HepG2 (cell line): ENCODE data around the gene EEFSEC. TPM values are rescaled to one million over a fixed set of nuclear protein-coding genes. Genes with fewer than 3 reads are reported as not detected.

Experiments used
- ATAC-seq: fragments of 200-7000 bp; cut with Tn5 transposase; 3 replicates; pipeline ENCODE4 v1.9.1; 2020; ENCODE audit warnings: mild to moderate bottlenecking, moderate library complexity
- BruUV-seq: library from RNA; stranded (reverse); fragments of 400-500 nt; replicated peaks from 2 replicates; lab custom pipeline; 2021; lab: Mats Ljungman, UMichigan
- CTCF ChIA-PET: fragments of 300-600 bp; formaldehyde crosslinking; extraction: SDS; loops from one replicate; lab custom pipeline; 2021; ENCODE audit warnings: low total read pairs, inconsistent platforms, low intra/inter-chr PET ratio; lab: Yijun Ruan, JAX
- POLR2A ChIA-PET: fragments of 350-600 bp; sonication (Branson Sonifier 250); formaldehyde crosslinking; loops from one replicate; lab custom pipeline; 2020; ENCODE audit warnings: antibody characterized with exemption, inconsistent platforms; lab: Yijun Ruan, JAX
- DNase-seq: peaks from one replicate; pipeline ENCODE4 v3.0.0-alpha.2; 2015; ENCODE audit warnings: low spot score
- FAIRE-seq: peaks from 3 replicates; lab custom pipeline; 2011; peaks lifted over from hg19 to GRCh38; lab: Jason Lieb, UNC
- H2AFZ ChIP-seq: one replicate; pipeline ENCODE4 v1.6.1; 2011; ENCODE audit warnings: low read length, inconsistent platforms
- H3K27ac ChIP-seq: fragments of 300-600 bp; 3 replicates; pipeline ENCODE4 v1.8.0; 2011; ENCODE audit warnings: mixed run types, mild to moderate bottlenecking, mixed read lengths, low read length, inconsistent platforms; ENCODE audit not compliant: insufficient read depth; ENCODE audit errors: extremely low read length
- H3K27me3 ChIP-seq, 2 experiments: fragments of 200-600 bp in 1 of 2; 2 replicates in 1 of 2; 3 replicates in 1 of 2; pipeline versions ENCODE4 v1.6.0 to v1.8.0; 2011; ENCODE audit warnings: low read length in 2 of 2, mild to moderate bottlenecking in 2 of 2, moderate library complexity in 2 of 2, inconsistent platforms in 1 of 2; ENCODE audit not compliant: insufficient read depth in 2 of 2, control insufficient read depth in 1 of 2
- H3K36me3 ChIP-seq, 2 experiments: fragments of 200-600 bp in 1 of 2; replicated peaks in 1 of 2; 2 replicates in 1 of 2; 3 replicates in 1 of 2; pipeline versions ENCODE4 v1.5.1 to v1.8.0; 2011; ENCODE audit warnings: low read length in 2 of 2, inconsistent platforms in 1 of 2; ENCODE audit not compliant: insufficient read depth in 2 of 2, control insufficient read depth in 1 of 2
- H3K4me1 ChIP-seq: 2 replicates; pipeline ENCODE4 v1.5.1; 2012; ENCODE audit warnings: low read length, inconsistent platforms; ENCODE audit not compliant: insufficient read depth
- H3K4me2 ChIP-seq: 2 replicates; pipeline ENCODE4 v1.6.0; 2011; ENCODE audit warnings: low read depth, low read length, inconsistent platforms
- H3K4me3 ChIP-seq, 3 experiments: fragments of 200-600 bp in 1 of 3; sonication (generic), shearing (Covaris generic) in 1 of 3; replicated peaks in 1 of 3; 2 replicates each; pipeline ENCODE4 v1.5.1; 2011 to 2016; ENCODE audit warnings: low read length in 3 of 3, inconsistent platforms in 2 of 3, low read depth in 2 of 3, mild to moderate bottlenecking in 2 of 3, control low read depth in 1 of 3, mixed read lengths in 1 of 3; ENCODE audit not compliant: insufficient read depth in 1 of 3
- H3K79me2 ChIP-seq: one replicate; pipeline ENCODE4 v1.6.1; 2011; ENCODE audit warnings: low read length, inconsistent platforms; ENCODE audit not compliant: insufficient read depth
- H3K9ac ChIP-seq: 2 replicates; pipeline ENCODE4 v1.6.0; 2011; ENCODE audit warnings: mild to moderate bottlenecking, low read depth, low read length, inconsistent platforms; ENCODE audit not compliant: insufficient read depth
- H3K9me3 ChIP-seq: 2 replicates; pipeline ENCODE4 v1.5.1; 2012; ENCODE audit warnings: mild to moderate bottlenecking, low read length
- H4K20me1 ChIP-seq: 2 replicates; pipeline ENCODE4 v1.6.0; 2011; ENCODE audit warnings: inconsistent platforms, mild to moderate bottlenecking, low read length, moderate library complexity; ENCODE audit not compliant: insufficient read depth
- KDM5B ChIP-seq: sonication (generic); formaldehyde crosslinking; IDR thresholded peaks from 2 replicates; pipeline ENCODE4 v1.4.0; 2020; ENCODE audit warnings: missing genetic modification reagents, mild to moderate bottlenecking, borderline replicate concordance
- RARA ChIP-seq: IDR thresholded peaks from 2 replicates; pipeline ENCODE4 v1.6.1; 2016; ENCODE audit warnings: missing genetic modification reagents, missing compliant biosample characterization
- U2AF1 ChIP-seq: fragments of 200-400 bp; formaldehyde crosslinking; optimal IDR thresholded peaks from 2 replicates; pipeline ENCODE3; 2017; ENCODE audit warnings: mild to moderate bottlenecking, low read depth, low read length
- ZBTB20 ChIP-seq: sonication (generic); formaldehyde crosslinking; IDR thresholded peaks from 2 replicates; pipeline ENCODE4 v1.8.1; 2023; ENCODE audit warnings: missing genetic modification reagents, low read depth, mild to moderate bottlenecking, borderline replicate concordance
- ZNF18 ChIP-seq: sonication (generic); formaldehyde crosslinking; IDR thresholded peaks from 2 replicates; pipeline ENCODE4 v1.8.0; 2022; ENCODE audit warnings: mild to moderate bottlenecking, missing genetic modification reagents; ENCODE audit not compliant: insufficient replicate concordance
- ZNF468 ChIP-seq: sonication (generic); formaldehyde crosslinking; IDR thresholded peaks from 2 replicates; pipeline ENCODE4 v1.8.0; 2022; ENCODE audit warnings: mild to moderate bottlenecking, moderate library complexity, missing genetic modification reagents
- ZNF672 ChIP-seq: sonication (generic); formaldehyde crosslinking; IDR thresholded peaks from 2 replicates; pipeline ENCODE4 v1.8.1; 2022; ENCODE audit warnings: missing genetic modification reagents
- ZNF839 ChIP-seq: sonication (generic); formaldehyde crosslinking; IDR thresholded peaks from 2 replicates; pipeline ENCODE4 v1.4.0; 2020; ENCODE audit warnings: missing genetic modification reagents, mild to moderate bottlenecking, borderline replicate concordance
- ZNF841 ChIP-seq: sonication (generic); formaldehyde crosslinking; IDR thresholded peaks from 2 replicates; pipeline ENCODE4 v1.8.1; 2023; ENCODE audit warnings: missing genetic modification reagents, borderline replicate concordance
- ZNF878 ChIP-seq: sonication (generic); formaldehyde crosslinking; IDR thresholded peaks from 2 replicates; pipeline ENCODE4 v1.8.1; 2023; ENCODE audit warnings: mild to moderate bottlenecking, missing genetic modification reagents, moderate library complexity
- WGBS: methylation state at CpG from one replicate; pipeline ENCODE4 v1.1.6; 2017; ENCODE audit warnings: low lambda C conversion rate; 5-methylcytosine and 5-hydroxymethylcytosine counted together
- in situ Hi-C: cut with HindIII; loops from 2 replicates; pipeline ENCODE4 v1.10.0; 2017; ENCODE audit warnings: low pct_unique_long_range_greater_than_20kb; ENCODE audit not compliant: extremely low pct_ligation_motif_present
- intact Hi-C: fragments of 100-400 bp; cut with micrococcal nuclease; formaldehyde crosslinking; loops from one replicate; pipeline ENCODE4 v1.10.0; 2022; ENCODE audit not compliant: unreplicated experiment
- polyA plus RNA-seq, 8 experiments: library from polyadenylated mRNA; depleted of rRNA in 3 of 8; stranded (reverse) in 7 of 8; unstranded in 1 of 8; fragments of >200 nt; fragmentation: Illumina TruSeq in 4 of 8; extraction: Trizol in 4 of 8; gene quantifications; 2 replicates each; pipeline versions ENCODE4 v1.2.1 to v1.2.3, GENCODE V29; 2011 to 2016; ENCODE audit warnings: low read depth in 4 of 8, missing spikeins in 1 of 8, mixed read lengths in 1 of 8; ENCODE audit not compliant: insufficient read depth in 1 of 8
- total RNA-seq, 5 experiments: library from RNA; depleted of rRNA; stranded (reverse); fragments of >200 nt; fragmentation: Illumina TruSeq; extraction: Trizol; gene quantifications; 2 replicates each; pipeline ENCODE4 v1.2.3, GENCODE V29; 2016; ENCODE audit warnings: low read depth in 1 of 5

Gene EEFSEC
- total and polyA plus RNA-seq, 2 of the 13 experiments (the other 11 are each of a cell fraction or from before 2014, with no cell fraction given): 6.4 to 24.2 TPM

- intact Hi-C loops: no loop called here
- WGBS: 73% methylated on average over 12 of the region's 19 CpGs
- Histone ChIP-seq H3K36me3 (no peaks in the 10 kb centered on the region), H3K4me3 (no peak overlapping the region), H2AFZ (no peak overlapping the region), H3K27ac (no peak overlapping the region), H3K27me3 (no peaks in the 10 kb centered on the region), H4K20me1 (0 out of 2 replicates have a peak, but pooled peaks cover 4% of the 10 kb centered on the region), H3K4me2 (no peak overlapping the region), H3K9ac (no peak overlapping the region), H3K79me2 (no peaks in the 10 kb centered on the region), H3K9me3 (no peaks in the 10 kb centered on the region), H3K4me1 (peaks cover 27% of the 10 kb centered on the region)
- in situ Hi-C loops: no loop called here
- no peak for FAIRE-seq
- TF ChIP-seq RARA (CRISPR knock-in tag) (no peak), ZNF841 (CRISPR knock-in tag) (no peak), ZNF672 (CRISPR knock-in tag) (no peak), ZNF839 (CRISPR knock-in tag) (no peak), ZNF468 (CRISPR knock-in tag) (no peak), ZNF878 (CRISPR knock-in tag) (no peak), KDM5B (CRISPR knock-in tag) (no peak), ZNF18 (no peak), U2AF1 (no peak), ZBTB20 (CRISPR knock-in tag) (no peak)
- DNase-seq: no peak
- POLR2A ChIA-PET: no interaction called here
- no TSS peak for BruUV-seq
- CTCF ChIA-PET: no interaction called here
- ATAC-seq: no peak
Measured at GRCh38 chr3:128415773-128416577, 262.7 kb downstream of the EEFSEC start.
